HCT116 (cell line): Measurements from ENCODE around the gene PRR4. TPM values are rescaled to one million over a fixed set of nuclear protein-coding genes. Genes with fewer than 3 reads are reported as not detected.

Experiments used
- ATAC-seq: fragments of 200-7000 bp; cut with Tn5 transposase; 2 replicates; pipeline ENCODE4 v1.9.1; 2020; ENCODE audit warnings: mild to moderate bottlenecking, moderate library complexity
- BruUV-seq: library from RNA; stranded (reverse); fragments of 400-500 nt; replicated peaks from 2 replicates; lab custom pipeline; 2021; lab: Mats Ljungman, UMichigan
- CTCF ChIA-PET: fragments of 300-600 bp; sonication (Branson Sonifier 250); formaldehyde crosslinking; loops from one replicate; lab custom pipeline; 2021; ENCODE audit warnings: antibody characterized with exemption; lab: Charles Lee
- POLR2A ChIA-PET: fragments of 300-600, 350-600 bp; sonication (Branson Sonifier 250); formaldehyde crosslinking; loops from one replicate; lab custom pipeline; 2021; ENCODE audit warnings: antibody characterized with exemption; lab: Charles Lee
- RAD21 ChIA-PET, 2 experiments: fragments of 300-600 bp; sonication (Branson Sonifier 250); formaldehyde crosslinking; loops; one replicate each; lab custom pipeline; 2023; ENCODE audit warnings: low total read pairs in 2 of 2; ENCODE audit not compliant: uncharacterized antibody in 2 of 2, unreplicated experiment in 2 of 2, low non-redundant PET in 1 of 2; lab: Charles Lee
- DNase-seq: peaks from one replicate; pipeline ENCODE4 v3.0.0-alpha.2; 2010; ENCODE audit warnings: low read depth, low spot score
- H2AFZ ChIP-seq: fragments of 200-600 bp; shearing (Covaris generic), sonication (generic); 2 replicates; pipeline ENCODE4 v1.6.1; 2017; ENCODE audit warnings: low read depth, mixed run types, mixed read lengths, antibody characterized with exemption, low read length; ENCODE audit not compliant: poor library complexity, severe bottlenecking
- H3K27ac ChIP-seq: 2 replicates; pipeline ENCODE4 v1.5.1; 2012; ENCODE audit warnings: low read depth, low read length
- H3K27me3 ChIP-seq: fragments of 200-600 bp; sonication (generic); 2 replicates; pipeline ENCODE4 v1.6.1; 2016; ENCODE audit warnings: mixed run types, low read length, mixed read lengths; ENCODE audit not compliant: insufficient read depth
- H3K36me3 ChIP-seq, 2 experiments: fragments of 200-500 bp in 1 of 2; fragments of 200-600 bp in 1 of 2; sonication (Bioruptor generic) in 1 of 2; sonication (generic) in 1 of 2; 2 replicates each; pipeline versions ENCODE4 v1.5.1 to v1.6.1; 2014 to 2016; ENCODE audit warnings: low read length in 2 of 2, inconsistent platforms in 1 of 2, mixed read lengths in 1 of 2, mixed run types in 1 of 2; ENCODE audit not compliant: insufficient read depth in 2 of 2, control insufficient read depth in 1 of 2
- H3K4me1 ChIP-seq, 2 experiments: fragments of 200-600 bp in 1 of 2; sonication (generic) in 1 of 2; 2 replicates each; pipeline versions ENCODE4 v1.5.1 to v1.6.1; 2012 to 2017; ENCODE audit warnings: low read length in 2 of 2, inconsistent platforms in 1 of 2, mild to moderate bottlenecking in 1 of 2, mixed read lengths in 1 of 2, mixed run types in 1 of 2, moderate library complexity in 1 of 2; ENCODE audit not compliant: insufficient read depth in 2 of 2, control insufficient read depth in 1 of 2
- H3K4me2 ChIP-seq: fragments of 200-600 bp; sonication (generic); 2 replicates; pipeline ENCODE4 v1.6.1; 2017; ENCODE audit warnings: mixed run types, low read length, mixed read lengths
- H3K4me3 ChIP-seq, 2 experiments: fragments of 200-600 bp in 1 of 2; sonication (generic) in 1 of 2; replicated peaks in 1 of 2; 2 replicates each; pipeline ENCODE4 v1.5.1; 2011 to 2016; ENCODE audit warnings: low read length in 2 of 2, control low read depth in 1 of 2, low read depth in 1 of 2, mild to moderate bottlenecking in 1 of 2, mixed read lengths in 1 of 2, mixed run types in 1 of 2
- H3K79me2 ChIP-seq: fragments of 200-600 bp; sonication (generic); 2 replicates; pipeline ENCODE4 v1.6.1; 2017; ENCODE audit warnings: mild to moderate bottlenecking, mixed run types, low read length, moderate library complexity, mixed read lengths; ENCODE audit not compliant: insufficient read depth
- H3K9ac ChIP-seq: fragments of 200-600 bp; sonication (generic); 2 replicates; pipeline ENCODE4 v1.6.1; 2016; ENCODE audit warnings: low read length, mixed read lengths
- H3K9me2 ChIP-seq: fragments of 200-600 bp; sonication (generic), shearing (Covaris generic); 2 replicates; pipeline ENCODE4 v1.6.1; 2017; ENCODE audit warnings: mixed run types, mild to moderate bottlenecking, moderate library complexity; ENCODE audit not compliant: insufficient read depth
- H3K9me3 ChIP-seq, 2 experiments: fragments of 200-500 bp in 1 of 2; fragments of 200-600 bp in 1 of 2; sonication (Bioruptor generic) in 1 of 2; sonication (generic) in 1 of 2; 2 replicates each; pipeline ENCODE4 v1.6.1; 2014 to 2017; ENCODE audit warnings: low read length in 2 of 2, mixed read lengths in 2 of 2, inconsistent platforms in 1 of 2, low read depth in 1 of 2, mild to moderate bottlenecking in 1 of 2, mixed run types in 1 of 2, moderate library complexity in 1 of 2; ENCODE audit not compliant: control insufficient read depth in 1 of 2, insufficient read depth in 1 of 2
- H4K20me1 ChIP-seq: fragments of 200-600 bp; sonication (generic), shearing (Covaris generic); 2 replicates; pipeline ENCODE4 v1.6.1; 2017; ENCODE audit warnings: mixed run types, mild to moderate bottlenecking, moderate library complexity; ENCODE audit not compliant: insufficient read depth
- CBX3 ChIP-seq: IDR thresholded peaks from 2 replicates; pipeline ENCODE4 v1.6.1; 2012; ENCODE audit warnings: low read depth
- EGR1 ChIP-seq: IDR thresholded peaks from 2 replicates; pipeline ENCODE4 v1.6.1; 2012; ENCODE audit warnings: low read depth
- ELF1 ChIP-seq: IDR thresholded peaks from 2 replicates; pipeline ENCODE4 v1.6.1; 2012; ENCODE audit warnings: low read depth, borderline replicate concordance
- FOSL1 ChIP-seq: IDR thresholded peaks from 2 replicates; pipeline ENCODE4 v1.6.1; 2012; ENCODE audit warnings: low read depth
- JUND ChIP-seq: IDR thresholded peaks from 2 replicates; pipeline ENCODE4 v1.6.1; 2012
- POLR2AphosphoS5 ChIP-seq: IDR thresholded peaks from 2 replicates; pipeline ENCODE4 v1.6.1; 2011; ENCODE audit warnings: mild to moderate bottlenecking, low read depth, low read length, moderate library complexity
- RAD21 ChIP-seq: IDR thresholded peaks from 2 replicates; pipeline ENCODE4 v1.6.1; 2012; ENCODE audit warnings: low read depth, mild to moderate bottlenecking
- REST ChIP-seq: IDR thresholded peaks from 2 replicates; pipeline ENCODE4 v1.6.1; 2012; ENCODE audit warnings: low read depth
- SIN3A ChIP-seq: IDR thresholded peaks from 2 replicates; pipeline ENCODE4 v1.6.1; 2012; ENCODE audit warnings: low read depth
- SP1 ChIP-seq: IDR thresholded peaks from 2 replicates; pipeline ENCODE4 v1.6.1; 2012; ENCODE audit warnings: low read depth
- SRF ChIP-seq: IDR thresholded peaks from 2 replicates; pipeline ENCODE4 v1.6.1; 2012; ENCODE audit warnings: low read depth
- TCF7L2 ChIP-seq: IDR thresholded peaks from 2 replicates; pipeline ENCODE4 v1.7.0; 2011; ENCODE audit warnings: borderline replicate concordance, inconsistent platforms; ENCODE audit not compliant: insufficient read depth, insufficient read length; ENCODE audit errors: extremely low read depth
- YY1 ChIP-seq: IDR thresholded peaks from 2 replicates; pipeline ENCODE4 v1.6.1; 2011; ENCODE audit warnings: low read length, low read depth, moderate library complexity, mild to moderate bottlenecking; ENCODE audit not compliant: insufficient replicate concordance; ENCODE audit errors: extremely low read depth
- ZBTB33 ChIP-seq: IDR thresholded peaks from 2 replicates; pipeline ENCODE4 v1.6.1; 2011; ENCODE audit warnings: mild to moderate bottlenecking, low read length, moderate library complexity; ENCODE audit not compliant: insufficient replicate concordance; ENCODE audit errors: extremely low read depth
- ZFX ChIP-seq: fragments of 450-650 bp; IDR thresholded peaks from 2 replicates; pipeline ENCODE4 v1.6.1; 2017
- intact Hi-C: fragments of 100-400 bp; cut with micrococcal nuclease; formaldehyde crosslinking; loops from 2 replicates; pipeline ENCODE4 v1.10.0; 2022
- total RNA-seq: library from RNA; stranded (reverse); gene quantifications from one replicate; pipeline ENCODE4 v1.2.1, GENCODE V29; 2021; ENCODE audit not compliant: unreplicated experiment

PRR4 gene
- total RNA-seq, 1 experiment from 2014 or later = 2.2 TPM

- Histone ChIP-seq H3K9me2 (no peaks in the 10 kb centered on the region; the same call in 1 of the 2 replicates), H3K9me3 (peaks cover 0 to 5% of the 10 kb centered on the region in 2 experiments; a peak in 1 of 4 replicates), H3K27ac (no peak overlapping the region), H4K20me1 (no peaks in the 10 kb centered on the region), H3K79me2 (peaks cover 4% of the 10 kb centered on the region; the same call in 1 of the 2 replicates), H3K4me2 (no peak overlapping the region), H3K27me3 (no peaks in the 10 kb centered on the region), H3K4me3 (no peak overlapping the region), H2AFZ (no peak overlapping the region), H3K4me1 (peaks cover 0 to 9% of the 10 kb centered on the region in 2 experiments; a peak in 1 of 4 replicates), H3K36me3 (0 out of 4 replicates have a peak, but pooled peaks cover 0 to 3% of the 10 kb centered on the region in 2 experiments), H3K9ac (no peak overlapping the region)
- BruUV-seq = no TSS peak
- intact Hi-C loops = no loop called here
- ATAC-seq (no peak), DNase-seq (no peak)
- TF ChIP-seq SRF (no peak), TCF7L2 (no peak), JUND (no peak)
- ChIA-PET RAD21 (no interaction called here), POLR2A (no interaction called here), CTCF (no interaction called here)
Measured at GRCh38 chr12:10855807-10856206, 6.5 kb upstream of the PRR4 start.

DNA sequence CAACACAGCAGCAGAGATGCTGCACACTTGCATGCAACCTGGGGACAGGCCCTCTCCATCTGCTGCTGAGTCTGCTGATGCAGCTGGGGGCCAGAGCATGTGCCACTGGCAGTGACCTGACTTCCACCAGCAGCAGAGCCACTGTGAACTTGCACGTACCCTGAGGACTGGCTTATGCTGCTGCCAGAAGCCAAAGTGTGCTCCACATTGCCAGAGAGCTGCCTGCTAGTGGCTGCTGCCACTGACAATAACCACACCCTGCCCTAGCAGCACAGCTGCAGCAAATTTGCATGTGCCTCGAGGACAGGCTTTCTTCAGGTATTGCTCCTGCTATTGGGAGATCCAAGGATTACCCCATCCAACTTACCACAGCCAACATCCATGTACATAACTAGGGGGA, 4.5 kb upstream of the PRR4 start:
- ChIA-PET CTCF (no interaction called here), RAD21 (no interaction called here), POLR2A (no interaction called here)
- 0 out of 4 replicates have a peak, but pooled peaks cover 0 to 3% of the 10 kb centered on the region in 2 experiments for H3K36me3 ChIP-seq
- no peak overlapping the region for H3K4me2 ChIP-seq
- no peaks in the 10 kb centered on the region for H4K20me1 ChIP-seq
- no peak overlapping the region for H3K4me3 ChIP-seq
- ATAC-seq (no peak), DNase-seq (no peak)
- H3K9me3 ChIP-seq = peaks cover 0 to 5% of the 10 kb centered on the region in 2 experiments; a peak in 1 of 4 replicates
- intact Hi-C loops = no loop called here
- H3K9me2 ChIP-seq = no peaks in the 10 kb centered on the region; the same call in 1 of the 2 replicates
- BruUV-seq = no TSS peak
- peaks cover 0 to 9% of the 10 kb centered on the region in 2 experiments; a peak in 1 of 4 replicates for H3K4me1 ChIP-seq
- H3K9ac ChIP-seq = no peak overlapping the region
- no peak overlapping the region for H3K27ac ChIP-seq
- H3K27me3 ChIP-seq = no peaks in the 10 kb centered on the region
- no peak overlapping the region for H2AFZ ChIP-seq
- no peaks in the 10 kb centered on the region for H3K79me2 ChIP-seq
- no peak for TF ChIP-seq SP1
- TF ChIP-seq EGR1 = no peak
- TF ChIP-seq TCF7L2 = no peak
- TF ChIP-seq ELF1 = no peak
- no peak for TF ChIP-seq ZBTB33
- TF ChIP-seq FOSL1 = no peak
- no peak for TF ChIP-seq REST
- no peak for TF ChIP-seq JUND
- TF ChIP-seq CBX3 = no peak
- no peak for TF ChIP-seq SIN3A
- TF ChIP-seq YY1 = no peak
- no peak for TF ChIP-seq POLR2AphosphoS5
- no peak for TF ChIP-seq RAD21
- TF ChIP-seq ZFX = no peak
- TF ChIP-seq SRF = no peak
